Neuronal stem cell (in vitro differentiated cells): ENCODE results near the gene GIN1.

Source experiments
- DNase-seq: peaks from one replicate; pipeline ENCODE4 v3.0.0-alpha.2; 2013; ENCODE audit warnings: low spot score
- H2AFZ ChIP-seq: one replicate; pipeline ENCODE4 v1.6.1; 2013; ENCODE audit warnings: mild to moderate bottlenecking, low read length, inconsistent platforms
- H2AK5ac ChIP-seq: 2 replicates; pipeline ENCODE4 v1.6.1; 2013; ENCODE audit warnings: low read depth, mild to moderate bottlenecking, inconsistent platforms, low read length, moderate library complexity, mixed read lengths
- H2BK120ac ChIP-seq: 2 replicates; pipeline ENCODE4 v1.6.1; 2013; ENCODE audit warnings: low read depth, mild to moderate bottlenecking, inconsistent platforms, low read length, moderate library complexity, mixed read lengths
- H2BK12ac ChIP-seq: one replicate; pipeline ENCODE4 v1.6.1; 2013; ENCODE audit warnings: low read length, inconsistent platforms
- H2BK15ac ChIP-seq: 2 replicates; pipeline ENCODE4 v1.6.1; 2013; ENCODE audit warnings: mild to moderate bottlenecking, low read length, inconsistent platforms, mixed read lengths
- H2BK5ac ChIP-seq: one replicate; pipeline ENCODE4 v1.6.1; 2013; ENCODE audit warnings: inconsistent platforms, mild to moderate bottlenecking, low read length, moderate library complexity
- H3K14ac ChIP-seq: one replicate; pipeline ENCODE4 v1.6.1; 2013; ENCODE audit warnings: low read length, inconsistent platforms
- H3K18ac ChIP-seq: 2 replicates; pipeline ENCODE4 v1.6.1; 2013; ENCODE audit warnings: low read length, inconsistent platforms
- H3K23ac ChIP-seq: 2 replicates; pipeline ENCODE4 v1.6.1; 2013; ENCODE audit warnings: low read depth, mild to moderate bottlenecking, mixed read lengths, low read length, inconsistent platforms; ENCODE audit not compliant: poor library complexity
- H3K27ac ChIP-seq: replicated peaks from 3 replicates; pipeline ENCODE4 v1.5.1; 2013; ENCODE audit warnings: low read length, inconsistent platforms
- H3K27me3 ChIP-seq, 3 experiments: 2 replicates each; pipeline ENCODE4 v1.6.1; 2013; ENCODE audit warnings: low read length in 3 of 3, mild to moderate bottlenecking in 2 of 3, inconsistent platforms in 1 of 3, low read depth in 1 of 3, mixed read lengths in 1 of 3, moderate library complexity in 1 of 3; ENCODE audit not compliant: control insufficient read depth in 3 of 3, insufficient read depth in 3 of 3
- H3K36me3 ChIP-seq, 2 donors: replicated peaks in 1 of 2; 2 replicates each; pipeline ENCODE4 v1.6.1; 2013; ENCODE audit warnings: low read length in 2 of 2; ENCODE audit not compliant: control insufficient read depth in 2 of 2, insufficient read depth in 2 of 2
- H3K4ac ChIP-seq: 2 replicates; pipeline ENCODE4 v1.6.1; 2013; ENCODE audit warnings: inconsistent platforms, mild to moderate bottlenecking, low read length, moderate library complexity
- H3K4me1 ChIP-seq, 2 donors: 1 replicate in 1 of 2; 2 replicates in 1 of 2; pipeline ENCODE4 v1.6.1; 2013; ENCODE audit warnings: low read length in 2 of 2, low read depth in 1 of 2; ENCODE audit not compliant: control insufficient read depth in 2 of 2, insufficient read depth in 1 of 2
- H3K4me2 ChIP-seq: one replicate; pipeline ENCODE4 v1.6.1; 2013; ENCODE audit warnings: mild to moderate bottlenecking, low read length, inconsistent platforms; ENCODE audit not compliant: insufficient read depth, poor library complexity, severe bottlenecking
- H3K4me3 ChIP-seq, 2 donors: 2 replicates each; pipeline ENCODE4 v1.5.1; 2013; ENCODE audit warnings: low read length in 2 of 2, mild to moderate bottlenecking in 2 of 2, inconsistent platforms in 1 of 2, moderate library complexity in 1 of 2
- H3K79me1 ChIP-seq: one replicate; pipeline ENCODE4 v1.6.1; 2013; ENCODE audit warnings: low read depth, mild to moderate bottlenecking, inconsistent platforms, low read length, moderate library complexity
- H3K9ac ChIP-seq: one replicate; pipeline ENCODE4 v1.6.1; 2013; ENCODE audit warnings: mild to moderate bottlenecking, low read depth, low read length, inconsistent platforms; ENCODE audit not compliant: poor library complexity
- H3K9me3 ChIP-seq, 2 donors: replicated peaks in 1 of 2; 2 replicates each; pipeline versions ENCODE3 to v1.6.1; 2013; ENCODE audit warnings: low read length in 2 of 2, mild to moderate bottlenecking in 2 of 2, inconsistent platforms in 1 of 2, low read depth in 1 of 2, mixed read lengths in 1 of 2, moderate library complexity in 1 of 2; ENCODE audit not compliant: control insufficient read depth in 2 of 2, insufficient read depth in 1 of 2
- H4K8ac ChIP-seq: one replicate; pipeline ENCODE4 v1.6.1; 2013; ENCODE audit warnings: low read depth, mild to moderate bottlenecking, inconsistent platforms, low read length, moderate library complexity
- H4K91ac ChIP-seq: one replicate; pipeline ENCODE4 v1.6.1; 2013; ENCODE audit warnings: low read length, low read depth, mild to moderate bottlenecking, inconsistent platforms; ENCODE audit not compliant: poor library complexity
- WGBS, 2 donors: extraction: QIAGEN DNeasy Blood & Tissue Kit; methylation state at CpG; one replicate each; pipeline ENCODE4 v1.1.7; 2013; ENCODE audit warnings: missing lambda C conversion rate in 2 of 2, mixed read lengths in 1 of 2; ENCODE audit not compliant: insufficient read length in 2 of 2, insufficient replicate concordance in 1 of 2; ENCODE audit errors: extremely low coverage in 2 of 2; 5-methylcytosine and 5-hydroxymethylcytosine counted together

The GIN1 gene

GRCh38 chr5:103093727-103094126, 26.2 kb downstream of the GIN1 start:
- Histone ChIP-seq H3K79me1 (no peaks in the 10 kb centered on the region), H3K9me3 (peaks cover 0 to 5% of the 10 kb centered on the region in 2 donors), H2BK120ac (no peak overlapping the region), H2AFZ (no peak overlapping the region), H4K8ac (no peak overlapping the region), H3K4me2 (no peak overlapping the region), H3K27ac (no peak overlapping the region), H3K27me3 (no peaks in the 10 kb centered on the region), H3K4me3 (no peak overlapping the region), H3K9ac (no peak overlapping the region), H2BK5ac (no peak overlapping the region), H4K91ac (no peak overlapping the region), H2AK5ac (no peak overlapping the region), H3K18ac (no peak overlapping the region), H3K14ac (no peak overlapping the region), H3K4me1 (no peaks in the 10 kb centered on the region), H3K4ac (no peak overlapping the region), H3K23ac (no peak overlapping the region), H2BK15ac (no peak overlapping the region), H3K36me3 (peaks cover 0 to 11% of the 10 kb centered on the region in 2 donors), H2BK12ac (no peak overlapping the region)
- WGBS, 2 donors = no CpG with 5 or more reads among the region's 1 CpG
- no peak for DNase-seq

DNA sequence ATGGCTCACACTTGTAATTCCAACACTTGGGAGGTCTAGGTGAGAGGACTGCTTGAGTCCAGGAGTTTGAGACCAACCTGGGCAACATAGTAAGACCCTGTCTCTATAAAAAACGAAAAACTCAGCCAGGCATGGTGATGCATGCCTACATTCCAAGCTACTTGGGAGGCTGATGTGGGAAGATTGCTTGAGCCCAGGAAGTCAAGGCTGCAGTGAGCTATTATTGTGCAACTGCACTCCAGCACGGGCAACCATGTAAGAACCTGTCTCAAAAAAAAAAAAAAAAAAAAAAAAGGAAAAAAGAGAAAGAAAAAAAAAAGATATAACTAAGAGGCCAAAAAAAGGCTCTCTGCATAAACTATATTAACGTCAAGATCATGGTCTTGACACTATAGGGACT, 27.3 kb downstream of the GIN1 start:
- Histone ChIP-seq H3K36me3 (peaks cover 0 to 19% of the 10 kb centered on the region in 2 donors), H2AK5ac (no peak overlapping the region), H4K91ac (no peak overlapping the region), H3K23ac (no peak overlapping the region), H2BK15ac (no peak overlapping the region), H2AFZ (no peak overlapping the region), H3K9ac (no peak overlapping the region), H4K8ac (no peak overlapping the region), H2BK12ac (no peak overlapping the region), H3K9me3 (peaks cover 0 to 5% of the 10 kb centered on the region in 2 donors), H3K4ac (no peak overlapping the region), H2BK5ac (no peak overlapping the region), H3K4me3 (no peak overlapping the region), H2BK120ac (no peak overlapping the region), H3K14ac (no peak overlapping the region), H3K79me1 (no peaks in the 10 kb centered on the region), H3K4me1 (no peaks in the 10 kb centered on the region), H3K18ac (no peak overlapping the region), H3K4me2 (no peak overlapping the region), H3K27ac (no peak overlapping the region), H3K27me3 (no peaks in the 10 kb centered on the region)
- no CpG with 5 or more reads among the region's 3 CpGs for WGBS, 2 donors
- DNase-seq = no peak

GRCh38 chr5:103090791-103091190, 29.1 kb downstream of the GIN1 start:
- no peak overlapping the region for H3K9ac ChIP-seq
- H2BK12ac ChIP-seq = no peak overlapping the region
- no peak overlapping the region for H3K23ac ChIP-seq
- no peak overlapping the region for H2BK120ac ChIP-seq
- H3K4ac ChIP-seq = no peak overlapping the region
- no peaks in the 10 kb centered on the region for H3K27me3 ChIP-seq
- H3K36me3 ChIP-seq = peaks cover 0 to 32% of the 10 kb centered on the region in 2 donors
- no peak overlapping the region for H3K4me3 ChIP-seq
- no peak overlapping the region for H2BK5ac ChIP-seq
- no peak overlapping the region for H4K91ac ChIP-seq
- WGBS, 2 donors = no CpG with 5 or more reads among the region's 1 CpG
- no peak overlapping the region for H3K4me2 ChIP-seq
- H3K4me1 ChIP-seq = no peaks in the 10 kb centered on the region
- H3K14ac ChIP-seq = no peak overlapping the region
- H3K9me3 ChIP-seq = peaks cover 0 to 6% of the 10 kb centered on the region in 2 donors
- no peak overlapping the region for H2BK15ac ChIP-seq
- H2AK5ac ChIP-seq = no peak overlapping the region
- DNase-seq = no peak
- H3K27ac ChIP-seq = no peak overlapping the region
- no peak overlapping the region for H4K8ac ChIP-seq
- no peak overlapping the region for H2AFZ ChIP-seq
- H3K18ac ChIP-seq = no peak overlapping the region
- H3K79me1 ChIP-seq = no peaks in the 10 kb centered on the region

- H2AFZ ChIP-seq = no peak overlapping the region
These were observed 30.7 kb downstream of the GIN1 start for GRCh38 chr5:103089272-103089671.

More at GRCh38 chr5:103089272-103089671, 30.7 kb downstream of the GIN1 start:
- Histone ChIP-seq H3K9ac (no peak overlapping the region), H4K91ac (no peak overlapping the region), H2BK120ac (no peak overlapping the region), H3K79me1 (no peaks in the 10 kb centered on the region), H3K4me2 (no peak overlapping the region), H3K27ac (no peak overlapping the region), H2BK5ac (no peak overlapping the region), H3K18ac (no peak overlapping the region), H3K14ac (no peak overlapping the region), H3K23ac (no peak overlapping the region), H3K27me3 (no peaks in the 10 kb centered on the region), H4K8ac (no peak overlapping the region), H3K9me3 (peaks cover 2 to 18% of the 10 kb centered on the region in 2 donors), H2BK12ac (no peak overlapping the region), H3K36me3 (peaks cover 0 to 32% of the 10 kb centered on the region in 2 donors), H2BK15ac (no peak overlapping the region), H3K4me3 (no peak overlapping the region), H3K4ac (no peak overlapping the region), H3K4me1 (no peaks in the 10 kb centered on the region), H2AK5ac (no peak overlapping the region)
- no CpG with 5 or more reads among the region's 1 CpG for WGBS, 2 donors
- DNase-seq = no peak
